Uterus (tissue), 4 donors: ENCODE measurements around the gene NACC2. TPM values are rescaled to one million over a fixed set of nuclear protein-coding genes. Genes with fewer than 3 reads are reported as not detected.
A peak's percentile ranks its signal among the peaks of the same experiment; 100 is the strongest.

ENCODE experiments used
- DNase-seq, 2 donors: peaks; one replicate each; pipeline ENCODE4 v3.0.0-alpha.2; 2019 to 2020
- H3K27ac ChIP-seq, 2 donors: fragments of 200-600 bp; sonication (generic); 1 replicate in 1 of 2; 2 replicates in 1 of 2; pipeline ENCODE4 v1.5.1; 2016 to 2018
- H3K27me3 ChIP-seq, 2 donors: fragments of 200-600 bp; sonication (generic); one replicate each; pipeline ENCODE4 v1.5.1; 2018 to 2019; ENCODE audit warnings: control low read depth in 1 of 2
- H3K36me3 ChIP-seq, 2 donors: fragments of 200-600 bp; sonication (generic); one replicate each; pipeline ENCODE4 v1.5.1; 2019; ENCODE audit warnings: control low read depth in 1 of 2
- H3K4me1 ChIP-seq, 2 donors: fragments of 200-600 bp; sonication (generic); one replicate each; pipeline ENCODE4 v1.5.1; 2018 to 2019; ENCODE audit warnings: control low read depth in 1 of 2
- H3K4me3 ChIP-seq, 2 donors: fragments of 200-600 bp; sonication (generic); 1 replicate in 1 of 2; 2 replicates in 1 of 2; pipeline ENCODE4 v1.5.1; 2018 to 2019; ENCODE audit warnings: mild to moderate bottlenecking in 1 of 2
- H3K9me3 ChIP-seq, 2 donors: fragments of 200-600 bp; sonication (generic); one replicate each; pipeline ENCODE4 v1.5.1; 2019; ENCODE audit warnings: control low read depth in 1 of 2
- POLR2A ChIP-seq, 2 donors: fragments of 450-650 bp; IDR thresholded peaks; one replicate each; pipeline ENCODE4 v1.6.1; 2016; ENCODE audit warnings: antibody characterized with exemption in 2 of 2, mild to moderate bottlenecking in 1 of 2, moderate library complexity in 1 of 2
- intact Hi-C: fragments of 100-400 bp; cut with DNase I; formaldehyde crosslinking; loops from one replicate; pipeline ENCODE4 v1.15.1; 2023; ENCODE audit warnings: low total_unique reads
- total RNA-seq, 4 donors: library from RNA; depleted of rRNA in 3 of 4; stranded (reverse); fragments of >200 nt in 3 of 4; gene quantifications; one replicate each; pipeline versions ENCODE4 v1.1.0 to v1.2.4, GENCODE V29; 2014 to 2023
- TF ChIP-seq, protein P1 (sequence below), 4 experiments: fragments of 200-600 bp in 2 of 4; fragments of 450-650 bp in 2 of 4; sonication (generic) in 2 of 4; IDR thresholded peaks; one replicate each; pipeline ENCODE4 v1.5.1; 2016 to 2019; ENCODE audit warnings: antibody characterized with exemption in 4 of 4, mild to moderate bottlenecking in 2 of 4, moderate library complexity in 1 of 4
- donor health status: DM: yes; HTN: yes; CAD: no.

Gene NACC2
- total RNA-seq, 4 donors from 2014 or later: 8.2 to 57.5 (median 19.1) TPM

DNA sequence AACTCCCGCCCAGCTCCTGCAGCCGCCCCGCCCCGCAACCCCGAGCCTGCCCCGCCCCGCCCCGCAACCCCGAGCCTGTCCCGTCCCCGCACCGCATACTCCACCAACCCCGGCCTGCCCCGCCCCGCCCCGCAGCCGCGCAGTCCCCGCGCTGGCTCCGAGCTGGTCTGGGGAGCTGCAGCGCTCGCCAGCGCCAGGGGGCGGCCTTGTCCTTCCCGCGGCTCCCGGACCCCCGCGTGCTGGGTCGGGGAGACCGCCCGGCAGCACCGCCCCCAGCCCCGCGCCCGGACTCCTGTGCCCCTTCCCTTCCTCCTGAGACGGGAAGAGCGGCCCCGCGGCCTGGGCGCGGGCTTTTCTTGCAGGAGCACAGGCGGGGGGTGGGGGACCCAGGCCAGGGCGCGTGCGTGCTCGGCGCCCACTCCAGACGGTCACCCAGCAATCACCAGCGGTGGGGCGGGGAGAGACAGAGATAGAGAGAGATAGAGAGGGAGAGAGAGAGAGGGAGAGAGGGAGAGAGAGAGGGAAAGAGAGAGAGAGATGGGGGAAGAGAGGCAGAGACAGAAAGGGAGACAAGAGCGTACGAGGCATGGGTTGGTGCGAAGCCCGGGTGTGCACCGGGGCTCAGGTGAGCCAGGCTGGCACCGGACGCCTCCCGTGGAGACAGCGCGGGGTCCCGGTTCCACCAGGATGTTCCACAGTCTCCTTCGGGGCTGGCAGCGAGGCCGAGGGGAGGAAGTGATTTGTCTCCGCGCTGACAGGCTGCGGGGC lies 38.3 kb upstream of the NACC2 start:
- peaks cover 0 to 4% of the 10 kb centered on the region in 2 donors for H3K4me1 ChIP-seq
- no peak overlapping the region for H3K27ac ChIP-seq
- H3K4me3 ChIP-seq: no peak overlapping the region
- no peaks in the 10 kb centered on the region for H3K36me3 ChIP-seq
- TF ChIP-seq POLR2A (IDR thresholded peaks at IDR 0.05): no peak
- TF ChIP-seq, protein P1, sequence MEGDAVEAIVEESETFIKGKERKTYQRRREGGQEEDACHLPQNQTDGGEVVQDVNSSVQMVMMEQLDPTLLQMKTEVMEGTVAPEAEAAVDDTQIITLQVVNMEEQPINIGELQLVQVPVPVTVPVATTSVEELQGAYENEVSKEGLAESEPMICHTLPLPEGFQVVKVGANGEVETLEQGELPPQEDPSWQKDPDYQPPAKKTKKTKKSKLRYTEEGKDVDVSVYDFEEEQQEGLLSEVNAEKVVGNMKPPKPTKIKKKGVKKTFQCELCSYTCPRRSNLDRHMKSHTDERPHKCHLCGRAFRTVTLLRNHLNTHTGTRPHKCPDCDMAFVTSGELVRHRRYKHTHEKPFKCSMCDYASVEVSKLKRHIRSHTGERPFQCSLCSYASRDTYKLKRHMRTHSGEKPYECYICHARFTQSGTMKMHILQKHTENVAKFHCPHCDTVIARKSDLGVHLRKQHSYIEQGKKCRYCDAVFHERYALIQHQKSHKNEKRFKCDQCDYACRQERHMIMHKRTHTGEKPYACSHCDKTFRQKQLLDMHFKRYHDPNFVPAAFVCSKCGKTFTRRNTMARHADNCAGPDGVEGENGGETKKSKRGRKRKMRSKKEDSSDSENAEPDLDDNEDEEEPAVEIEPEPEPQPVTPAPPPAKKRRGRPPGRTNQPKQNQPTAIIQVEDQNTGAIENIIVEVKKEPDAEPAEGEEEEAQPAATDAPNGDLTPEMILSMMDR (IDR thresholded peaks at IDR 0.05): peak in 3 of 4 experiments; percentile 31 to 48 (median 40)
- DNase-seq: no peak
- no peaks in the 10 kb centered on the region for H3K9me3 ChIP-seq
- peaks cover 9 to 18% of the 10 kb centered on the region in 2 donors for H3K27me3 ChIP-seq
- intact Hi-C loops: no loop called here

DNA sequence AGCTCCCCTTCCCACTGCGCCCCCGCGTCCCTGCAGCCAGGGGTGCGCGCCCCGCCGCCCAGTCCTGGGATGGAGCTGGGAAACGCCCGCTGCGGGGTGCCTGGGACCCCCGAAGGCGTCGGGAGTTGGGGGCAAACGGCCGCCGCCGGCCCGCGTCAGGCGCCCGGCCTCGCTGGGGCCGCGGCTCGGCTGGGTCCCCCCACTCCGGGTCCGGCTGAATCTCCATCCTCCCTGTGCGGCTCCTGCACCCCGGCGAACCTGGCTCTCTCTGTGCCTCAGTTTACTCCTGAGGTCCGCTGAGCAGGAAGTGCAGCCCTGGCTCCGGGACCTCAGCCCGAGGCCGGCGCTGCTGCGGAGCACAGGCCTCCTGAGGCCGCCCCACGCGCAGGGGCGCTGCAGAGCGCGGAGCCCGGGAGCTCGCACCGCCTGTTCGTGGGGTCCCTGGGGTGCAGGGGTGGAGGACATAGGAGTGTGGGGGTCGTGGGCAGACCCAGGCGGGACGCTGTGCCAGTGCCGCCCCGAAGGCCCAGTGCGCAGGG lies 37.5 kb upstream of the NACC2 start:
- DNase-seq: no peak
- no peak for TF ChIP-seq POLR2A (IDR thresholded peaks at IDR 0.05)
- TF ChIP-seq, protein P1 (IDR thresholded peaks at IDR 0.05): no peak
- intact Hi-C loops: no loop called here
- no peak overlapping the region for H3K27ac ChIP-seq
- peaks cover 0 to 4% of the 10 kb centered on the region in 2 donors for H3K4me1 ChIP-seq
- no peaks in the 10 kb centered on the region for H3K9me3 ChIP-seq
- no peak overlapping the region for H3K4me3 ChIP-seq
- no peaks in the 10 kb centered on the region for H3K36me3 ChIP-seq
- peaks cover 9 to 18% of the 10 kb centered on the region in 2 donors for H3K27me3 ChIP-seq

DNA sequence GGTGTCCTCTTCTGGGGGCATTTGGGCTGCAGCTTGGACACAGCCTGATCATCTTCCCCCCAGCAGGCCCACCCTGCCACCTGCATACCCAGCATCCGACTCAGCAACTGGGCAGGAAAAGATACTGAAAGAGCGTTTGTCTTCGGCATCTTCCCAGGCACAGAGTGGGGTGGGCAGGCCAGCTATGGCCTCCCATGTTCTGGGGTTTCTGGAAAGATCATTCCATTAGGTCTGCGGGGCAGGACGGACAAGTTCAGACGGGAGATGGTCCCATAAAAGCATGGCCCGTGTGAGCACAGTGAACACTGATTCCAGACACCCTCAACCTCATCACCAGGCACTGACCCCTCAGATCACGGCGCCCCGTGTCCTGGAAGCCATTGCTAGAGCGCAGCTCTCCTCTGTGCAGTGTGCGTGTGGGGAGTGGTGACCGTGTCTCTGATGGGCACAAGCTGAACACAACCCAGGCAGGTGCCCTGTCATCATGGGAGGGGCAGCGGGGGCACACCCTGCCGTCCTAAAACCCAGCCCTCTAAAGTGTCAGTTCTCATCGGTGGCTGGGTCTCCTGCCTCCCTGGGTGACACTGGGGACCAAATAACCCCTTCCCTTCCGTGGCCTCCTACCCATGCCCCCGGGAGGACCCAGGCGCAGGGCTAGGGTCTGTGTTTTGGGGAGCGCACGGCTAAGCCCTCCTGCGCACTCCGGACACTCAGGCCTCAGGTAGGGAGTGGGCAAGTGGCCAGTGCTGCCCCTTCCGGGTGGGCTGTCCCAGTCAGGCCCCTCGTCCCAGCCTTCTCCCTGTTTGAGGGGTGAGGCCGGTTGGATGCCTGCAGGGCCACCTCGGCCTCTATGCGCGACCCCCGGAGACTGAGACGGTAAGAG lies 36.8 kb upstream of the NACC2 start:
- peaks cover 0 to 4% of the 10 kb centered on the region in 2 donors for H3K4me1 ChIP-seq
- H3K36me3 ChIP-seq: no peaks in the 10 kb centered on the region
- DNase-seq: no peak
- H3K27me3 ChIP-seq: peaks cover 9 to 18% of the 10 kb centered on the region in 2 donors
- H3K27ac ChIP-seq: no peak overlapping the region
- H3K4me3 ChIP-seq: no peak overlapping the region
- no peaks in the 10 kb centered on the region for H3K9me3 ChIP-seq
- TF ChIP-seq, protein P1 (IDR thresholded peaks at IDR 0.05): no peak
- TF ChIP-seq POLR2A (IDR thresholded peaks at IDR 0.05): no peak
- intact Hi-C loops: no loop called here

DNA sequence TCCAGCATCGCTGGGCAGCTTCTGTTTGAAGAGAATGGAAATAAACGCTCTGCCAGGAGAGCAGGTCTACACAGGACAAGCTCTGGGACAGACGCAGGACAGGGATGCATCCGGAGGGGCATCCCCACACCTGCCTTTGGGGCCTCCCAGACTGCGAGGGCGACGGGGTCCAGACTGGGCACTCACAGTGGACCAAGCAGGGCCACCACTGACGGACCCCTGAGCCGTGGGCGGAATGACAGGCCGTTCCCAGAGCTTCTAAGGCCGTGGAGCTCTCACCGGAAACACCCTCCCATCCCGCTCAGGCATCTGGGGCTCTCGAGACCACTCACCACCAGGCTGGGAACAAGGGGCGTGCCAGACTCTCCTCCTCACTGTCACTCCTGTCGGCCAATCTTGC lies 34.1 kb upstream of the NACC2 start:
- intact Hi-C loops: no loop called here
- H3K27me3 ChIP-seq: peaks cover 4 to 9% of the 10 kb centered on the region in 2 donors
- no peak for DNase-seq
- H3K4me1 ChIP-seq: peaks cover 0 to 4% of the 10 kb centered on the region in 2 donors
- H3K9me3 ChIP-seq: no peaks in the 10 kb centered on the region
- no peak overlapping the region for H3K27ac ChIP-seq
- H3K36me3 ChIP-seq: no peaks in the 10 kb centered on the region
- H3K4me3 ChIP-seq: no peak overlapping the region
- TF ChIP-seq POLR2A (IDR thresholded peaks at IDR 0.05): no peak
- TF ChIP-seq, protein P1 (IDR thresholded peaks at IDR 0.05): no peak
